Tibial nerve (tissue), 4 donors: Measurements from ENCODE around the gene SLC26A3.

Experiments used
- EP300 ChIP-seq, 2 donors: sonication (generic); formaldehyde crosslinking; IDR thresholded peaks; one replicate each; pipeline ENCODE4 v1.6.1; 2017; ENCODE audit warnings: antibody characterized with exemption in 2 of 2, mild to moderate bottlenecking in 1 of 2
- POLR2A ChIP-seq, 2 donors: fragments of 450-650 bp; IDR thresholded peaks; one replicate each; pipeline ENCODE4 v1.6.1; 2017; ENCODE audit warnings: antibody characterized with exemption in 2 of 2, mild to moderate bottlenecking in 2 of 2, moderate library complexity in 2 of 2
- TF ChIP-seq, protein P1 (sequence below), 5 experiments: fragments of 200-600 bp in 3 of 5; fragments of 450-650 bp in 2 of 5; sonication (generic) in 3 of 5; IDR thresholded peaks; one replicate each; pipeline ENCODE4 v1.5.1; 2016 to 2019; ENCODE audit warnings: antibody characterized with exemption in 5 of 5, mild to moderate bottlenecking in 3 of 5, moderate library complexity in 2 of 5

DNA sequence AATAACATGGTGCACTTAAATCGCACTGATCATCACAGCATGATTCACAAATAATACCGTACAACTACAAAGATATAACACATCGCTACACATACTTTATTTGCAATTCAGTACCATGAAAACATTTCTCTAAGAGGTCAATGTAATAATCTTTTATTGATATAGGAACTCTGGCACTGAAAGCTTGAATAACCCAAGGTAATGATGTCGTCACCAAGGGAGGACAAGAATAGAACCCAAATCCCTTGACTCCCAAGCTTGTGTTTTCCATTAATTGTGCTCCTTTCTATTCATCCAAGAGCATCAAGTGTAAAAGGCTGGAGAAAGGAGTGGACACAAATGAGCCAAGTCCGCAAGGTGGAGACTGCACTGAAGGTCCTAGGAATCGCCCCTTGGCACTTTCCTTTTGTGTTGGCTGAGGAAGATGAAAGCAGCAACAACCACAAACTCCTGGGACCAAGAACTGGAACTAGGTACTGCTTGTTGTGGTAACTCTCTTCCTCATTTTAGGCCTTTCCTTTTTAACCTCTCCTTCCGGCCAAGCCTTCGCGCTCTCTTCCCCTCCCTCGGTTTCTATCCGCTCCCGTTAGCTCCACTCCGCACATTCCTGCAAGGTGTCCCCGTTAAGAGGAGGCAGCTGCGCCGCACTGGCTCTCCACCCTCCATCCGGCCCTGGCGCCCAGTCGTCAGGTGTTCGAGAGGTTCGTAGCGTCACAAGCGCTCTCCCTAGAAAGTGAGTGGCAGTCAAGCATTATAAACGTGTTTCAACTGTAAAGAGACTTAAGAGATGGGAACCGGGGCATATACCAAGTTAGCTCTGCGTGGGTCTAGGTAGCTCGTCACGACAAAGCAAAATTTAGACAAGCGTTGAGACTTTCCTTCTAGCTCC is 60.1 kb downstream of the SLC26A3 start:
- TF ChIP-seq, protein P1, sequence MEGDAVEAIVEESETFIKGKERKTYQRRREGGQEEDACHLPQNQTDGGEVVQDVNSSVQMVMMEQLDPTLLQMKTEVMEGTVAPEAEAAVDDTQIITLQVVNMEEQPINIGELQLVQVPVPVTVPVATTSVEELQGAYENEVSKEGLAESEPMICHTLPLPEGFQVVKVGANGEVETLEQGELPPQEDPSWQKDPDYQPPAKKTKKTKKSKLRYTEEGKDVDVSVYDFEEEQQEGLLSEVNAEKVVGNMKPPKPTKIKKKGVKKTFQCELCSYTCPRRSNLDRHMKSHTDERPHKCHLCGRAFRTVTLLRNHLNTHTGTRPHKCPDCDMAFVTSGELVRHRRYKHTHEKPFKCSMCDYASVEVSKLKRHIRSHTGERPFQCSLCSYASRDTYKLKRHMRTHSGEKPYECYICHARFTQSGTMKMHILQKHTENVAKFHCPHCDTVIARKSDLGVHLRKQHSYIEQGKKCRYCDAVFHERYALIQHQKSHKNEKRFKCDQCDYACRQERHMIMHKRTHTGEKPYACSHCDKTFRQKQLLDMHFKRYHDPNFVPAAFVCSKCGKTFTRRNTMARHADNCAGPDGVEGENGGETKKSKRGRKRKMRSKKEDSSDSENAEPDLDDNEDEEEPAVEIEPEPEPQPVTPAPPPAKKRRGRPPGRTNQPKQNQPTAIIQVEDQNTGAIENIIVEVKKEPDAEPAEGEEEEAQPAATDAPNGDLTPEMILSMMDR (IDR thresholded peaks at IDR 0.05), result no peak
- TF ChIP-seq POLR2A (IDR thresholded peaks at IDR 0.05) (no peak), EP300 (IDR thresholded peaks at IDR 0.05) (no peak)
